GM23248 (cell line): ENCODE data around the gene MAP3K14. TPM values are rescaled to one million over a fixed set of nuclear protein-coding genes. Genes with fewer than 3 reads are reported as not detected.

Experiments
- DNase-seq: peaks from one replicate; pipeline ENCODE4 v3.0.0-alpha.2; 2015
- H2AFZ ChIP-seq: fragments of 200-600 bp; sonication (generic); 2 replicates; pipeline ENCODE4 v1.6.1; 2016; ENCODE audit warnings: antibody characterized with exemption
- H3F3A ChIP-seq: fragments of 200-600 bp; sonication (generic); 2 replicates; pipeline ENCODE4 v1.6.1; 2016; ENCODE audit warnings: mild to moderate bottlenecking, antibody characterized with exemption, mixed run types; ENCODE audit not compliant: insufficient read depth
- H3K27ac ChIP-seq: fragments of 200-600 bp; sonication (generic); 2 replicates; pipeline ENCODE4 v1.5.1; 2016; ENCODE audit warnings: mild to moderate bottlenecking
- H3K27me3 ChIP-seq: fragments of 200-600 bp; sonication (generic); replicated peaks from 2 replicates; pipeline ENCODE4 v1.6.1; 2016; ENCODE audit warnings: mild to moderate bottlenecking; ENCODE audit not compliant: insufficient read depth
- H3K36me3 ChIP-seq: fragments of 200-600 bp; sonication (generic); 2 replicates; pipeline ENCODE4 v1.6.1; 2016; ENCODE audit warnings: low read depth, mild to moderate bottlenecking
- H3K4me1 ChIP-seq: fragments of 200-600 bp; sonication (generic); 2 replicates; pipeline ENCODE4 v1.6.1; 2016; ENCODE audit warnings: mild to moderate bottlenecking; ENCODE audit not compliant: insufficient read depth
- H3K4me2 ChIP-seq: fragments of 200-600 bp; sonication (generic); one replicate; pipeline ENCODE4 v1.6.1; 2016; ENCODE audit warnings: mild to moderate bottlenecking; ENCODE audit not compliant: unreplicated experiment
- H3K4me3 ChIP-seq: fragments of 200-600 bp; sonication (generic); 2 replicates; pipeline ENCODE4 v1.5.1; 2016; ENCODE audit warnings: mild to moderate bottlenecking
- H3K79me2 ChIP-seq: fragments of 200-600 bp; sonication (generic); 2 replicates; pipeline ENCODE4 v1.6.1; 2016; ENCODE audit warnings: mild to moderate bottlenecking; ENCODE audit not compliant: insufficient read depth
- H3K9ac ChIP-seq: fragments of 200-600 bp; sonication (generic); 2 replicates; pipeline ENCODE4 v1.6.1; 2016; ENCODE audit warnings: mild to moderate bottlenecking
- H3K9me2 ChIP-seq: fragments of 200-600 bp; sonication (generic); 2 replicates; pipeline ENCODE4 v1.6.1; 2016; ENCODE audit warnings: mixed run types, mild to moderate bottlenecking, moderate library complexity; ENCODE audit not compliant: insufficient read depth
- H3K9me3 ChIP-seq: fragments of 200-600 bp; sonication (generic); one replicate; pipeline ENCODE4 v1.6.1; 2017; ENCODE audit warnings: low read depth
- H4K20me1 ChIP-seq: fragments of 200-600 bp; sonication (generic); 2 replicates; pipeline ENCODE4 v1.6.0; 2016; ENCODE audit not compliant: insufficient read depth
- EZH2 ChIP-seq: fragments of 200-600 bp; sonication (generic); IDR thresholded peaks from 2 replicates; pipeline ENCODE4 v1.6.1; 2018; ENCODE audit warnings: antibody characterized with exemption, mild to moderate bottlenecking; ENCODE audit not compliant: insufficient read depth, poor library complexity, severe bottlenecking
- EZH2phosphoT487 ChIP-seq: fragments of 200-600 bp; sonication (generic); IDR thresholded peaks from 2 replicates; pipeline ENCODE4 v1.6.1; 2018; ENCODE audit warnings: antibody characterized with exemption, moderate library complexity, mild to moderate bottlenecking, low read depth; ENCODE audit not compliant: insufficient read depth
- WGBS, 2 experiments: methylation state at CpG; one replicate each; pipeline ENCODE4 v1.1.6; 2015 to 2017; ENCODE audit warnings: low lambda C conversion rate in 2 of 2, low coverage in 1 of 2; ENCODE audit errors: missing lambda C conversion rate in 2 of 2; 5-methylcytosine and 5-hydroxymethylcytosine counted together
- in situ Hi-C: fragments of 300-500 bp; cut with MboI; formaldehyde crosslinking; loops from 2 replicates; pipeline ENCODE4 v1.15.0; 2020
- polyA plus RNA-seq: library from polyadenylated mRNA; unstranded; fragments of >200 nt; fragmentation: Nextera tagmentation; extraction: Ambion mirVana; gene quantifications from 2 replicates; pipeline ENCODE4 v1.2.1, GENCODE V29; 2016
- total RNA-seq: library from RNA; depleted of rRNA; stranded (reverse); fragments of >200 nt; shearing (Covaris generic); gene quantifications from 2 replicates; pipeline ENCODE4 v1.2.3, GENCODE V29; 2014

Gene MAP3K14
- total and polyA plus RNA-seq, 2 experiments from 2014 or later, result 3.4 to 4.2 TPM

GRCh38 chr17:45336390-45337182 is 19.8 kb upstream of the MAP3K14 start:
- H3K4me2 ChIP-seq, result no peak overlapping the region
- peaks cover 19% of the 10 kb centered on the region for H3F3A ChIP-seq
- no peaks in the 10 kb centered on the region for H4K20me1 ChIP-seq
- H3K4me3 ChIP-seq, result no peak overlapping the region
- no peaks in the 10 kb centered on the region for H3K9me3 ChIP-seq
- TF ChIP-seq EZH2phosphoT487 (no peak), EZH2 (no peak)
- H3K79me2 ChIP-seq, result no peaks in the 10 kb centered on the region
- no peaks in the 10 kb centered on the region for H3K27me3 ChIP-seq
- H2AFZ ChIP-seq, result no peak overlapping the region
- no peaks in the 10 kb centered on the region for H3K9me2 ChIP-seq
- peaks cover 29% of the 10 kb centered on the region for H3K4me1 ChIP-seq
- H3K27ac ChIP-seq, result no peak overlapping the region
- in situ Hi-C loops, result no loop called here
- WGBS, 2 experiments, result 72 to 79% methylated on average over 9 of the region's 9 CpGs
- H3K9ac ChIP-seq, result no peak overlapping the region
- DNase-seq, result no peak
- H3K36me3 ChIP-seq, result no peaks in the 10 kb centered on the region

- Histone ChIP-seq H3K4me1 (peaks cover 20% of the 10 kb centered on the region), H2AFZ (no peak overlapping the region), H4K20me1 (no peaks in the 10 kb centered on the region), H3F3A (peaks cover 11% of the 10 kb centered on the region), H3K27ac (no peak overlapping the region), H3K9ac (no peak overlapping the region), H3K36me3 (no peaks in the 10 kb centered on the region), H3K9me2 (no peaks in the 10 kb centered on the region), H3K9me3 (no peaks in the 10 kb centered on the region), H3K79me2 (no peaks in the 10 kb centered on the region), H3K4me2 (no peak overlapping the region), H3K27me3 (no peaks in the 10 kb centered on the region), H3K4me3 (no peak overlapping the region)
- in situ Hi-C loops, result no loop called here
- 97 to 99% methylated on average over 5 of the region's 5 CpGs for WGBS, 2 experiments
- TF ChIP-seq EZH2 (no peak), EZH2phosphoT487 (no peak)
- DNase-seq, result no peak
Measured at GRCh38 chr17:45335721-45336120, 18.9 kb upstream of the MAP3K14 start.

- Histone ChIP-seq H3K9me3 (no peaks in the 10 kb centered on the region), H3F3A (peaks cover 3% of the 10 kb centered on the region), H3K79me2 (no peaks in the 10 kb centered on the region), H3K4me3 (no peak overlapping the region), H3K9me2 (no peaks in the 10 kb centered on the region), H2AFZ (no peak overlapping the region), H3K4me1 (peaks cover 19% of the 10 kb centered on the region), H4K20me1 (no peaks in the 10 kb centered on the region), H3K9ac (no peak overlapping the region), H3K27me3 (no peaks in the 10 kb centered on the region), H3K36me3 (no peaks in the 10 kb centered on the region), H3K4me2 (no peak overlapping the region), H3K27ac (no peak overlapping the region)
- TF ChIP-seq EZH2phosphoT487 (no peak), EZH2 (no peak)
- no peak for DNase-seq
- 88 to 91% methylated on average over 11 of the region's 11 CpGs for WGBS, 2 experiments
- in situ Hi-C loops, result no loop called here
Measured at GRCh38 chr17:45334701-45335677, 18.2 kb upstream of the MAP3K14 start.

- Histone ChIP-seq H3K9me3 (no peaks in the 10 kb centered on the region), H2AFZ (no peak overlapping the region), H3K9me2 (no peaks in the 10 kb centered on the region), H3K9ac (no peak overlapping the region), H3K4me1 (peaks cover 21% of the 10 kb centered on the region), H4K20me1 (no peaks in the 10 kb centered on the region), H3K36me3 (no peaks in the 10 kb centered on the region), H3K27ac (no peak overlapping the region), H3F3A (0 out of 2 replicates have a peak, but pooled peaks cover 4% of the 10 kb centered on the region), H3K4me2 (no peak overlapping the region), H3K79me2 (no peaks in the 10 kb centered on the region), H3K27me3 (no peaks in the 10 kb centered on the region), H3K4me3 (no peak overlapping the region)
- DNase-seq, result no peak
- 83 to 100% methylated on average over 1 of the region's 1 CpG for WGBS, 2 experiments
- TF ChIP-seq EZH2phosphoT487, result no peak
- TF ChIP-seq EZH2, result no peak
- in situ Hi-C loops, result no loop called here
Measured at GRCh38 chr17:45334231-45334630, 17.4 kb upstream of the MAP3K14 start.
